Memory B cell (primary cell): Measurements from ENCODE around the gene SRGAP3.

Source experiments
- ATAC-seq: fragments of 150-1000 bp; cut with Tn5 transposase; 2 replicates; pipeline ENCODE4 v1.10.0; 2021; ENCODE audit warnings: low read depth, mild to moderate bottlenecking, moderate library complexity
- DNase-seq, 2 donors: peaks; one replicate each; pipeline ENCODE4 v3.0.0; 2022; ENCODE audit warnings: low spot score in 2 of 2
- H3K27ac Mint-ChIP-seq: one replicate; pipeline ENCODE4 v1.8.0; 2022; ENCODE audit warnings: mild to moderate bottlenecking, moderate library complexity, mixed read lengths
- H3K27me3 Mint-ChIP-seq: one replicate; pipeline ENCODE4 v1.8.0; 2022; ENCODE audit warnings: mixed read lengths
- H3K36me3 Mint-ChIP-seq: one replicate; pipeline ENCODE4 v1.8.0; 2022; ENCODE audit warnings: mild to moderate bottlenecking, mixed read lengths
- H3K4me1 Mint-ChIP-seq: one replicate; pipeline ENCODE4 v1.8.0; 2022; ENCODE audit warnings: mixed read lengths
- H3K4me3 Mint-ChIP-seq: one replicate; pipeline ENCODE4 v1.8.0; 2022; ENCODE audit warnings: mild to moderate bottlenecking, moderate library complexity, mixed read lengths
- H3K9me3 Mint-ChIP-seq: one replicate; pipeline ENCODE4 v1.8.0; 2022; ENCODE audit warnings: mixed read lengths

The SRGAP3 gene

GRCh38 chr3:9059489-9060400 is 189.7 kb downstream of the SRGAP3 start:
- Mint-ChIP-seq H3K27ac (no peak overlapping the region), H3K4me3 (no peak overlapping the region), H3K9me3 (peaks cover 4% of the 10 kb centered on the region), H3K27me3 (peaks cover 3% of the 10 kb centered on the region), H3K4me1 (peaks cover 3% of the 10 kb centered on the region), H3K36me3 (peaks cover 4% of the 10 kb centered on the region)
- DNase-seq (no peak), ATAC-seq (peak; percentile 38)

GRCh38 chr3:9056581-9056980 is 192.9 kb downstream of the SRGAP3 start:
- peaks cover 3% of the 10 kb centered on the region for H3K36me3 Mint-ChIP-seq
- H3K27me3 Mint-ChIP-seq, result no peaks in the 10 kb centered on the region
- no peak overlapping the region for H3K4me3 Mint-ChIP-seq
- DNase-seq, result no peak
- H3K9me3 Mint-ChIP-seq, result peaks cover 2% of the 10 kb centered on the region
- ATAC-seq, result no peak
- no peak overlapping the region for H3K27ac Mint-ChIP-seq
- peaks cover 3% of the 10 kb centered on the region for H3K4me1 Mint-ChIP-seq

GRCh38 chr3:9047452-9048346 is 201.7 kb downstream of the SRGAP3 start:
- no peaks in the 10 kb centered on the region for H3K4me1 Mint-ChIP-seq
- no peak overlapping the region for H3K4me3 Mint-ChIP-seq
- H3K36me3 Mint-ChIP-seq, result peaks cover 3% of the 10 kb centered on the region
- H3K27me3 Mint-ChIP-seq, result peaks cover 5% of the 10 kb centered on the region
- DNase-seq (no peak), ATAC-seq (no peak)
- H3K27ac Mint-ChIP-seq, result no peak overlapping the region
- H3K9me3 Mint-ChIP-seq, result no peaks in the 10 kb centered on the region

- H3K27me3 Mint-ChIP-seq, result peaks cover 8% of the 10 kb centered on the region
- no peak overlapping the region for H3K4me3 Mint-ChIP-seq
- H3K9me3 Mint-ChIP-seq, result no peaks in the 10 kb centered on the region
- H3K27ac Mint-ChIP-seq, result no peak overlapping the region
- no peaks in the 10 kb centered on the region for H3K4me1 Mint-ChIP-seq
- ATAC-seq (no peak), DNase-seq (no peak)
- no peaks in the 10 kb centered on the region for H3K36me3 Mint-ChIP-seq
Observed at GRCh38 chr3:9045371-9045770, 204.1 kb downstream of the SRGAP3 start.

GRCh38 chr3:9043063-9043462 is 206.4 kb downstream of the SRGAP3 start:
- Mint-ChIP-seq H3K4me3 (no peak overlapping the region), H3K27me3 (peaks cover 8% of the 10 kb centered on the region), H3K9me3 (no peaks in the 10 kb centered on the region), H3K4me1 (no peaks in the 10 kb centered on the region), H3K36me3 (no peaks in the 10 kb centered on the region), H3K27ac (no peak overlapping the region)
- DNase-seq (no peak), ATAC-seq (no peak)

GRCh38 chr3:9041626-9042025 is 207.8 kb downstream of the SRGAP3 start:
- no peak overlapping the region for H3K27ac Mint-ChIP-seq
- H3K4me3 Mint-ChIP-seq, result no peak overlapping the region
- no peak for ATAC-seq
- no peaks in the 10 kb centered on the region for H3K36me3 Mint-ChIP-seq
- H3K27me3 Mint-ChIP-seq, result peaks cover 8% of the 10 kb centered on the region
- DNase-seq, result no peak
- no peaks in the 10 kb centered on the region for H3K4me1 Mint-ChIP-seq
- H3K9me3 Mint-ChIP-seq, result no peaks in the 10 kb centered on the region

GRCh38 chr3:9040996-9041395 is 208.4 kb downstream of the SRGAP3 start:
- Mint-ChIP-seq H3K27ac (no peak overlapping the region), H3K27me3 (peaks cover 5% of the 10 kb centered on the region), H3K4me1 (no peaks in the 10 kb centered on the region), H3K9me3 (no peaks in the 10 kb centered on the region), H3K36me3 (no peaks in the 10 kb centered on the region), H3K4me3 (no peak overlapping the region)
- ATAC-seq (no peak), DNase-seq (no peak)

GRCh38 chr3:9037144-9037711 is 212.2 kb downstream of the SRGAP3 start:
- H3K36me3 Mint-ChIP-seq, result no peaks in the 10 kb centered on the region
- H3K27ac Mint-ChIP-seq, result no peak overlapping the region
- peaks cover 2% of the 10 kb centered on the region for H3K27me3 Mint-ChIP-seq
- no peak for DNase-seq
- H3K4me1 Mint-ChIP-seq, result peaks cover 2% of the 10 kb centered on the region
- no peaks in the 10 kb centered on the region for H3K9me3 Mint-ChIP-seq
- no peak for ATAC-seq
- H3K4me3 Mint-ChIP-seq, result no peak overlapping the region

GRCh38 chr3:9036404-9037131 is 212.9 kb downstream of the SRGAP3 start:
- H3K27me3 Mint-ChIP-seq, result peaks cover 2% of the 10 kb centered on the region
- no peaks in the 10 kb centered on the region for H3K9me3 Mint-ChIP-seq
- no peak overlapping the region for H3K27ac Mint-ChIP-seq
- H3K36me3 Mint-ChIP-seq, result no peaks in the 10 kb centered on the region
- DNase-seq (no peak), ATAC-seq (no peak)
- peaks cover 2% of the 10 kb centered on the region for H3K4me1 Mint-ChIP-seq
- H3K4me3 Mint-ChIP-seq, result no peak overlapping the region

GRCh38 chr3:9035961-9036360 is 213.5 kb downstream of the SRGAP3 start:
- Mint-ChIP-seq H3K36me3 (no peaks in the 10 kb centered on the region), H3K4me1 (peaks cover 2% of the 10 kb centered on the region), H3K27ac (no peak overlapping the region), H3K27me3 (no peaks in the 10 kb centered on the region), H3K9me3 (no peaks in the 10 kb centered on the region), H3K4me3 (no peak overlapping the region)
- no peak for ATAC-seq
- no peak for DNase-seq

GRCh38 chr3:9035473-9035872 is 214.0 kb downstream of the SRGAP3 start:
- Mint-ChIP-seq H3K4me3 (no peak overlapping the region), H3K36me3 (no peaks in the 10 kb centered on the region), H3K27ac (no peak overlapping the region), H3K9me3 (no peaks in the 10 kb centered on the region), H3K27me3 (no peaks in the 10 kb centered on the region), H3K4me1 (peaks cover 2% of the 10 kb centered on the region)
- ATAC-seq (no peak), DNase-seq (no peak)

GRCh38 chr3:9033867-9034266 is 215.6 kb downstream of the SRGAP3 start:
- H3K36me3 Mint-ChIP-seq, result no peaks in the 10 kb centered on the region
- no peaks in the 10 kb centered on the region for H3K27me3 Mint-ChIP-seq
- no peak overlapping the region for H3K27ac Mint-ChIP-seq
- peaks cover 2% of the 10 kb centered on the region for H3K4me1 Mint-ChIP-seq
- H3K9me3 Mint-ChIP-seq, result no peaks in the 10 kb centered on the region
- ATAC-seq, result no peak
- no peak overlapping the region for H3K4me3 Mint-ChIP-seq
- DNase-seq, result no peak

- H3K4me1 Mint-ChIP-seq, result peaks cover 2% of the 10 kb centered on the region
- no peaks in the 10 kb centered on the region for H3K36me3 Mint-ChIP-seq
- H3K27ac Mint-ChIP-seq, result no peak overlapping the region
- DNase-seq, result no peak
- no peaks in the 10 kb centered on the region for H3K9me3 Mint-ChIP-seq
- H3K27me3 Mint-ChIP-seq, result no peaks in the 10 kb centered on the region
- no peak for ATAC-seq
- no peak overlapping the region for H3K4me3 Mint-ChIP-seq
Observed at GRCh38 chr3:9032231-9032777, 217.1 kb downstream of the SRGAP3 start.
